ENCODE results near the gene MGAT4A. TPM values are rescaled to one million over a fixed set of nuclear protein-coding genes. Genes with fewer than 3 reads are reported as not detected.

The MGAT4A gene
- polyA plus RNA-seq, 2 of the 4 experiments (the other 2 are of a cell fraction): 0.61 to 2.6 TPM

- FAIRE-seq: no peak
- POLR2A ChIA-PET: no interaction called here
- H3K4me2 ChIP-seq: no peak overlapping the region
- CTCF ChIA-PET: no interaction called here
- H3K4me3 ChIP-seq: no peak overlapping the region
- no peak for ATAC-seq
- DNase-seq (ENCODE audit: low read depth in 1 of 2, low spot score in 1 of 2): no peak
- no peaks in the 10 kb centered on the region for H3K4me1 ChIP-seq
- H3K9me3 ChIP-seq: no peaks in the 10 kb centered on the region
- 52% methylated on average over 13 of the region's 13 CpGs for WGBS (ENCODE audit: missing lambda C conversion rate)
- no peak for TF ChIP-seq HOXB13 (CRISPR knock-in tag; IDR thresholded peaks at IDR 0.05; ENCODE audit: low read depth)
- TF ChIP-seq NPAS2 (CRISPR knock-in tag; IDR thresholded peaks at IDR 0.05; ENCODE audit: borderline replicate concordance): no peak
- TF ChIP-seq MAX (IDR thresholded peaks at IDR 0.05): no peak
- no peak for TF ChIP-seq NFE2L2 (conservative IDR thresholded peaks at IDR 0.05; ENCODE audit: low read length)
- no peak for TF ChIP-seq ZFP36 (IDR thresholded peaks at IDR 0.05; ENCODE audit: borderline replicate concordance, partially characterized antibody)
- no peak for TF ChIP-seq EP300 (IDR thresholded peaks at IDR 0.05)
- TF ChIP-seq, protein P1, sequence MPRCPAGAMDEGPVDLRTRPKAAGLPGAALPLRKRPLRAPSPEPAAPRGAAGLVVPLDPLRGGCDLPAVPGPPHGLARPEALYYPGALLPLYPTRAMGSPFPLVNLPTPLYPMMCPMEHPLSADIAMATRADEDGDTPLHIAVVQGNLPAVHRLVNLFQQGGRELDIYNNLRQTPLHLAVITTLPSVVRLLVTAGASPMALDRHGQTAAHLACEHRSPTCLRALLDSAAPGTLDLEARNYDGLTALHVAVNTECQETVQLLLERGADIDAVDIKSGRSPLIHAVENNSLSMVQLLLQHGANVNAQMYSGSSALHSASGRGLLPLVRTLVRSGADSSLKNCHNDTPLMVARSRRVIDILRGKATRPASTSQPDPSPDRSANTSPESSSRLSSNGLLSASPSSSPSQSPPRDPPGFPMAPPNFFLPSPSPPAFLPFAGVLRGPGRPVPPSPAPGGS (IDR thresholded peaks at IDR 0.05): no peak
- no peak for TF ChIP-seq ZSCAN20 (CRISPR knock-in tag; IDR thresholded peaks at IDR 0.05)
- TF ChIP-seq MAFK (IDR thresholded peaks at IDR 0.05; ENCODE audit: partially characterized antibody): no peak
- no peak for TF ChIP-seq KDM1A (IDR thresholded peaks at IDR 0.05; ENCODE audit: low read depth)
- TF ChIP-seq NR3C1 (IDR thresholded peaks at IDR 0.05): no peak
- no peak for TF ChIP-seq TP53 (CRISPR knock-in tag; IDR thresholded peaks at IDR 0.05)
- no peak for TF ChIP-seq MAZ (IDR thresholded peaks at IDR 0.05; ENCODE audit: borderline replicate concordance, low read depth, low read length)
- no peak for TF ChIP-seq TFCP2L1 (CRISPR knock-in tag; IDR thresholded peaks at IDR 0.05)
- no peak overlapping the region for H3K27ac ChIP-seq
Measured at GRCh38 chr2:98748292-98749065, 17.5 kb upstream of the MGAT4A start.

GRCh38 chr2:98747888-98748287 is 17.0 kb upstream of the MGAT4A start:
- 59% methylated on average over 8 of the region's 8 CpGs for WGBS (ENCODE audit: missing lambda C conversion rate)
- DNase-seq (ENCODE audit: low read depth in 1 of 2, low spot score in 1 of 2) (no peak), ATAC-seq (no peak), FAIRE-seq (no peak)
- Histone ChIP-seq H3K9me3 (no peaks in the 10 kb centered on the region), H3K4me2 (no peak overlapping the region), H3K4me3 (no peak overlapping the region), H3K27ac (no peak overlapping the region), H3K4me1 (no peaks in the 10 kb centered on the region)
- ChIA-PET POLR2A (no interaction called here), CTCF (no interaction called here)
- no peak for TF ChIP-seq MAZ (IDR thresholded peaks at IDR 0.05; ENCODE audit: borderline replicate concordance, low read depth, low read length)
- no peak for TF ChIP-seq TP53 (CRISPR knock-in tag; IDR thresholded peaks at IDR 0.05)
- TF ChIP-seq CBX2 (IDR thresholded peaks at IDR 0.05; ENCODE audit: borderline replicate concordance, low read depth): no peak
- TF ChIP-seq CEBPB (IDR thresholded peaks at IDR 0.05): no peak
- TF ChIP-seq, protein P2, sequence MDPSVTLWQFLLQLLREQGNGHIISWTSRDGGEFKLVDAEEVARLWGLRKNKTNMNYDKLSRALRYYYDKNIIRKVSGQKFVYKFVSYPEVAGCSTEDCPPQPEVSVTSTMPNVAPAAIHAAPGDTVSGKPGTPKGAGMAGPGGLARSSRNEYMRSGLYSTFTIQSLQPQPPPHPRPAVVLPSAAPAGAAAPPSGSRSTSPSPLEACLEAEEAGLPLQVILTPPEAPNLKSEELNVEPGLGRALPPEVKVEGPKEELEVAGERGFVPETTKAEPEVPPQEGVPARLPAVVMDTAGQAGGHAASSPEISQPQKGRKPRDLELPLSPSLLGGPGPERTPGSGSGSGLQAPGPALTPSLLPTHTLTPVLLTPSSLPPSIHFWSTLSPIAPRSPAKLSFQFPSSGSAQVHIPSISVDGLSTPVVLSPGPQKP (IDR thresholded peaks at IDR 0.05; ENCODE audit: low read depth, low read length): no peak
- no peak for TF ChIP-seq ZFP36 (IDR thresholded peaks at IDR 0.05; ENCODE audit: borderline replicate concordance, partially characterized antibody)
- TF ChIP-seq, protein P3, sequence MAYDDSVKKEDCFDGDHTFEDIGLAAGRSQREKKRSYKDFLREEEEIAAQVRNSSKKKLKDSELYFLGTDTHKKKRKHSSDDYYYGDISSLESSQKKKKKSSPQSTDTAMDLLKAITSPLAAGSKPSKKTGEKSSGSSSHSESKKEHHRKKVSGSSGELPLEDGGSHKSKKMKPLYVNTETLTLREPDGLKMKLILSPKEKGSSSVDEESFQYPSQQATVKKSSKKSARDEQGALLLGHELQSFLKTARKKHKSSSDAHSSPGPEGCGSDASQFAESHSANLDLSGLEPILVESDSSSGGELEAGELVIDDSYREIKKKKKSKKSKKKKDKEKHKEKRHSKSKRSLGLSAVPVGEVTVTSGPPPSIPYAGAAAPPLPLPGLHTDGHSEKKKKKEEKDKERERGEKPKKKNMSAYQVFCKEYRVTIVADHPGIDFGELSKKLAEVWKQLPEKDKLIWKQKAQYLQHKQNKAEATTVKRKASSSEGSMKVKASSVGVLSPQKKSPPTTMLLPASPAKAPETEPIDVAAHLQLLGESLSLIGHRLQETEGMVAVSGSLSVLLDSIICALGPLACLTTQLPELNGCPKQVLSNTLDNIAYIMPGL (CRISPR knock-in tag; IDR thresholded peaks at IDR 0.05; ENCODE audit: borderline replicate concordance): no peak
- TF ChIP-seq, protein P4, sequence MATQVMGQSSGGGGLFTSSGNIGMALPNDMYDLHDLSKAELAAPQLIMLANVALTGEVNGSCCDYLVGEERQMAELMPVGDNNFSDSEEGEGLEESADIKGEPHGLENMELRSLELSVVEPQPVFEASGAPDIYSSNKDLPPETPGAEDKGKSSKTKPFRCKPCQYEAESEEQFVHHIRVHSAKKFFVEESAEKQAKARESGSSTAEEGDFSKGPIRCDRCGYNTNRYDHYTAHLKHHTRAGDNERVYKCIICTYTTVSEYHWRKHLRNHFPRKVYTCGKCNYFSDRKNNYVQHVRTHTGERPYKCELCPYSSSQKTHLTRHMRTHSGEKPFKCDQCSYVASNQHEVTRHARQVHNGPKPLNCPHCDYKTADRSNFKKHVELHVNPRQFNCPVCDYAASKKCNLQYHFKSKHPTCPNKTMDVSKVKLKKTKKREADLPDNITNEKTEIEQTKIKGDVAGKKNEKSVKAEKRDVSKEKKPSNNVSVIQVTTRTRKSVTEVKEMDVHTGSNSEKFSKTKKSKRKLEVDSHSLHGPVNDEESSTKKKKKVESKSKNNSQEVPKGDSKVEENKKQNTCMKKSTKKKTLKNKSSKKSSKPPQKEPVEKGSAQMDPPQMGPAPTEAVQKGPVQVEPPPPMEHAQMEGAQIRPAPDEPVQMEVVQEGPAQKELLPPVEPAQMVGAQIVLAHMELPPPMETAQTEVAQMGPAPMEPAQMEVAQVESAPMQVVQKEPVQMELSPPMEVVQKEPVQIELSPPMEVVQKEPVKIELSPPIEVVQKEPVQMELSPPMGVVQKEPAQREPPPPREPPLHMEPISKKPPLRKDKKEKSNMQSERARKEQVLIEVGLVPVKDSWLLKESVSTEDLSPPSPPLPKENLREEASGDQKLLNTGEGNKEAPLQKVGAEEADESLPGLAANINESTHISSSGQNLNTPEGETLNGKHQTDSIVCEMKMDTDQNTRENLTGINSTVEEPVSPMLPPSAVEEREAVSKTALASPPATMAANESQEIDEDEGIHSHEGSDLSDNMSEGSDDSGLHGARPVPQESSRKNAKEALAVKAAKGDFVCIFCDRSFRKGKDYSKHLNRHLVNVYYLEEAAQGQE (IDR thresholded peaks at IDR 0.05): no peak
- TF ChIP-seq ZSCAN20 (CRISPR knock-in tag; IDR thresholded peaks at IDR 0.05): no peak
- no peak for TF ChIP-seq EP300 (IDR thresholded peaks at IDR 0.05)
- TF ChIP-seq RARB (CRISPR knock-in tag; IDR thresholded peaks at IDR 0.05): no peak
- no peak for TF ChIP-seq RAD21 (conservative IDR thresholded peaks at IDR 0.05 in 1 of 2, IDR thresholded peaks at IDR 0.05 in 1 of 2)
- TF ChIP-seq CHD2 (IDR thresholded peaks at IDR 0.05; ENCODE audit: low read length, partially characterized antibody): no peak

Data from A549 (cell line).